ENCODE results near the gene TGFBRAP1. TPM values are rescaled to one million over a fixed set of nuclear protein-coding genes. Genes with fewer than 3 reads are reported as not detected.
A peak's percentile ranks its signal among the peaks of the same experiment; 100 is the strongest.

TGFBRAP1 gene
- total and polyA plus RNA-seq, 2 donors (not counting 3 experiments of a cell fraction or from before 2014, with no cell fraction given), result 25.4 to 37.6 TPM

DNA sequence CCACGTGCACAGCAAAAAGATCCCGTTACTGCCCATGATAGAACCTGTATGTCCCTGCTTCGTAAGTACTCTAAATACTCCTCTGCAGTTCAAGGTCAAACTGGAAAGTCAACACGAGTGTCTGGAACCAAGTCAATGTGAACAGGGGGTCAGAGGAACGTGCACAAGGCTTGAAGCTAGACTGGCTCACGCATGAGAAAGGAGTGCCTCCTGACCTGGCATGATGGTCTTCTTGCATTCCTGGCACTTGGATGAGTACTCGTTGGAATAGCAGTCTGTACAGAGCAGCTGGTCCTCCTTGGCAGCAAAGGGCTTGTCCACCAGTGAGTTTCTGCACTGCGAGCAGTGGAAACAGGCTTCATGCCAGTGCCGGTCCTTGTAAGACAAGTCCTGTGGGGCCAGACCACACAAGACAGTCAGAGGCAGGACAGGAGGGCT is 43.8 kb upstream of the TGFBRAP1 start:
- dilution Hi-C loops (cut with MboI; ENCODE audit: extremely low pct_ligation_motif_present, low sequenced_read_pairs) (no loop called here), intact Hi-C loops (cut with micrococcal nuclease) (no loop called here)
- no peak for DNase-seq (ENCODE audit: low read depth, low spot score)
- Histone ChIP-seq H3K4me2 (ENCODE audit: insufficient read depth, low read length) (no peak overlapping the region), H3K9me3 (replicated peaks; ENCODE audit: control insufficient read depth, insufficient read depth, low read length) (no peaks in the 10 kb centered on the region), H3K27ac (ENCODE audit: insufficient read depth, low read depth, low read length) (peak overlapping the region; percentile 1), H3K36me3 (ENCODE audit: control insufficient read depth in 2 of 2, extremely low read depth in 1 of 2, insufficient read depth in 2 of 2, low read length in 2 of 2) (peaks cover 57 to 62% of the 10 kb centered on the region in 2 experiments), H2AFZ (ENCODE audit: low read depth, low read length) (no peak overlapping the region), H4K20me1 (replicated peaks; ENCODE audit: control insufficient read depth, extremely low read depth, insufficient read depth, low read length) (no peaks in the 10 kb centered on the region), H3K79me2 (ENCODE audit: control insufficient read depth, insufficient read depth, low read length) (peaks cover 90% of the 10 kb centered on the region), H3K9me1 (replicated peaks; ENCODE audit: control insufficient read depth, extremely low read depth, insufficient read depth, low read length) (no peaks in the 10 kb centered on the region), H3K9ac (replicated peaks; ENCODE audit: extremely low read depth, insufficient read depth, low read length) (no peak overlapping the region), H3K4me3 (replicated peaks in 1 of 3; ENCODE audit: insufficient read depth in 1 of 3, low read depth in 1 of 3, low read length in 3 of 3) (no peak overlapping the region), H3K4me1 (ENCODE audit: control insufficient read depth, extremely low read depth, insufficient read depth, low read length) (peaks cover 56% of the 10 kb centered on the region), H3K27me3 (ENCODE audit: control insufficient read depth in 2 of 2, insufficient read depth in 2 of 2, low read length in 2 of 2) (no peaks in the 10 kb centered on the region)
- no peak for FAIRE-seq
- BruUV-seq (replicated peaks), result no TSS peak
- ChIA-PET CTCF (no interaction called here), POLR2A (no interaction called here)
- no peak for TF ChIP-seq JUN (IDR thresholded peaks at IDR 0.05; ENCODE audit: borderline replicate concordance, insufficient read depth, insufficient read length, low read depth)
- no peak for TF ChIP-seq POLR2AphosphoS5 (IDR thresholded peaks at IDR 0.05; ENCODE audit: insufficient read depth, low read depth, low read length)
- no peak for TF ChIP-seq MAX (IDR thresholded peaks at IDR 0.05; ENCODE audit: insufficient read depth, insufficient read length)
- TF ChIP-seq CTCF (IDR thresholded peaks at IDR 0.05; ENCODE audit: extremely low read depth in 1 of 2, insufficient read depth in 1 of 2, low read depth in 1 of 2, low read length in 2 of 2), result no peak
- no peak for TF ChIP-seq MYC (IDR thresholded peaks at IDR 0.05; ENCODE audit: low read depth, low read length)
- TF ChIP-seq GATA2 (IDR thresholded peaks at IDR 0.05; ENCODE audit: insufficient read depth, insufficient read length, low read depth, low read length), result no peak
- TF ChIP-seq FOS (IDR thresholded peaks at IDR 0.05; ENCODE audit: borderline replicate concordance, insufficient read depth, low read length), result no peak
- no peak for TF ChIP-seq POLR2A (IDR thresholded peaks at IDR 0.05; ENCODE audit: low read depth, low read length)
- TF ChIP-seq EZH2 (IDR thresholded peaks at IDR 0.05; ENCODE audit: borderline replicate concordance, low read depth, low read length, severe bottlenecking), result no peak
